MCF 10A (cell line): ENCODE results near the gene HLX. TPM values are rescaled to one million over a fixed set of nuclear protein-coding genes. Genes with fewer than 3 reads are reported as not detected.

Source experiments
- BruUV-seq: library from RNA; stranded (reverse); fragments of 400-500 nt; replicated peaks from 2 replicates; lab custom pipeline; 2021; lab: Mats Ljungman, UMichigan
- CTCF ChIA-PET: fragments of 300-600 bp; sonication (Branson Sonifier 250); formaldehyde crosslinking; extraction: SDS; loops from one replicate; lab custom pipeline; 2021; ENCODE audit warnings: antibody characterized with exemption, inconsistent platforms; lab: Yijun Ruan, JAX
- POLR2A ChIA-PET: fragments of 300-600, 350-650 bp; sonication (Branson Sonifier 250); formaldehyde crosslinking; extraction: SDS; loops from one replicate; lab custom pipeline; 2020; ENCODE audit warnings: antibody characterized with exemption, inconsistent platforms; lab: Yijun Ruan, JAX
- DNase-seq: peaks from one replicate; pipeline ENCODE4 v3.0.0-alpha.2; 2018; ENCODE audit not compliant: unreplicated experiment
- H3K27ac Mint-ChIP-seq: one replicate; pipeline ENCODE4 v1.8.0; 2022; ENCODE audit warnings: mild to moderate bottlenecking, low read depth, mixed read lengths; ENCODE audit not compliant: unreplicated experiment
- H3K27me3 Mint-ChIP-seq: one replicate; pipeline ENCODE4 v1.8.0; 2022; ENCODE audit warnings: mixed read lengths; ENCODE audit not compliant: insufficient read depth, unreplicated experiment
- H3K36me3 Mint-ChIP-seq: one replicate; pipeline ENCODE4 v1.8.0; 2022; ENCODE audit warnings: mild to moderate bottlenecking, moderate library complexity, mixed read lengths; ENCODE audit not compliant: insufficient read depth, unreplicated experiment
- H3K4me1 Mint-ChIP-seq: one replicate; pipeline ENCODE4 v1.8.0; 2022; ENCODE audit warnings: mixed read lengths; ENCODE audit not compliant: insufficient read depth, unreplicated experiment
- H3K4me3 Mint-ChIP-seq: one replicate; pipeline ENCODE4 v1.8.0; 2022; ENCODE audit warnings: mild to moderate bottlenecking, moderate library complexity, mixed read lengths; ENCODE audit not compliant: unreplicated experiment
- H3K9me3 Mint-ChIP-seq: one replicate; pipeline ENCODE4 v1.8.0; 2022; ENCODE audit warnings: mixed read lengths; ENCODE audit not compliant: unreplicated experiment
- intact Hi-C: fragments of 100-400 bp; cut with micrococcal nuclease; formaldehyde crosslinking; loops from 2 replicates; pipeline ENCODE4 v1.14.1; 2022
- total RNA-seq: library from RNA; stranded (reverse); gene quantifications from 2 replicates; pipeline ENCODE4 v1.2.3, GENCODE V29; 2022
- TF ChIP-seq, protein P1 (sequence below): fragments of 200-600 bp; IDR thresholded peaks from one replicate; pipeline ENCODE4 v1.8.0; 2022; ENCODE audit warnings: antibody characterized with exemption, mild to moderate bottlenecking; ENCODE audit not compliant: unreplicated experiment

Gene HLX
- total RNA-seq, 1 experiment from 2014 or later, result 2.3 TPM

DNA sequence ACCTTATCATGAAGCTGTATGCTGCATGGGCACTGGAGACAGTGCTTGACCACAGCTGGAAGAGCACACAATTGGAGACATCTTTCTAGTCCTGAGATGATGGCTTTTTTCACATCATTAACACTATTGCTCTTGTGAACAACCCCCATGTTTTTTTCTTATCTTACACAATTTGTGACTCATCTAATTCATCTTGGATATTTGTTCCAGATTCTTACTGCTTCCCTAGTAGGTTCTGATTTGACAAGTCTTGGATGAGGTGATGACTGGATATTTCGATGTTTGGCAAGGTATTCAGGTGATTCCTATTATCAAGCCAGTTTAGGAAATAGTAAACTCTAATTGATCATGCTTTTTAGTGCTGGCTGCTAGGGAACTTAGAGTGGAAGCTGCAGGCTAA is 23.7 kb downstream of the HLX start:
- H3K4me1 Mint-ChIP-seq, result peaks cover 28% of the 10 kb centered on the region
- TF ChIP-seq, protein P1, sequence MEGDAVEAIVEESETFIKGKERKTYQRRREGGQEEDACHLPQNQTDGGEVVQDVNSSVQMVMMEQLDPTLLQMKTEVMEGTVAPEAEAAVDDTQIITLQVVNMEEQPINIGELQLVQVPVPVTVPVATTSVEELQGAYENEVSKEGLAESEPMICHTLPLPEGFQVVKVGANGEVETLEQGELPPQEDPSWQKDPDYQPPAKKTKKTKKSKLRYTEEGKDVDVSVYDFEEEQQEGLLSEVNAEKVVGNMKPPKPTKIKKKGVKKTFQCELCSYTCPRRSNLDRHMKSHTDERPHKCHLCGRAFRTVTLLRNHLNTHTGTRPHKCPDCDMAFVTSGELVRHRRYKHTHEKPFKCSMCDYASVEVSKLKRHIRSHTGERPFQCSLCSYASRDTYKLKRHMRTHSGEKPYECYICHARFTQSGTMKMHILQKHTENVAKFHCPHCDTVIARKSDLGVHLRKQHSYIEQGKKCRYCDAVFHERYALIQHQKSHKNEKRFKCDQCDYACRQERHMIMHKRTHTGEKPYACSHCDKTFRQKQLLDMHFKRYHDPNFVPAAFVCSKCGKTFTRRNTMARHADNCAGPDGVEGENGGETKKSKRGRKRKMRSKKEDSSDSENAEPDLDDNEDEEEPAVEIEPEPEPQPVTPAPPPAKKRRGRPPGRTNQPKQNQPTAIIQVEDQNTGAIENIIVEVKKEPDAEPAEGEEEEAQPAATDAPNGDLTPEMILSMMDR, result no peak
- POLR2A ChIA-PET, result interaction anchor here (0.6 to 0.7 kb wide), 2 partner anchors 12 to 768 kb away, joined by 3 read pairs; no protein-coding TSS in a partner anchor
- peak; percentile 63 for DNase-seq
- no peaks in the 10 kb centered on the region for H3K9me3 Mint-ChIP-seq
- no peaks in the 10 kb centered on the region for H3K36me3 Mint-ChIP-seq
- H3K4me3 Mint-ChIP-seq, result no peak overlapping the region
- H3K27ac Mint-ChIP-seq, result no peak overlapping the region
- no peaks in the 10 kb centered on the region for H3K27me3 Mint-ChIP-seq
- intact Hi-C loops, result no loop called here
- no TSS peak for BruUV-seq
- CTCF ChIA-PET, result interaction anchor here (0.7 to 8.1 kb wide), 4 partner anchors 172 to 530 kb away, joined by 3 to 81 read pairs (median 3); no protein-coding TSS in a partner anchor

DNA sequence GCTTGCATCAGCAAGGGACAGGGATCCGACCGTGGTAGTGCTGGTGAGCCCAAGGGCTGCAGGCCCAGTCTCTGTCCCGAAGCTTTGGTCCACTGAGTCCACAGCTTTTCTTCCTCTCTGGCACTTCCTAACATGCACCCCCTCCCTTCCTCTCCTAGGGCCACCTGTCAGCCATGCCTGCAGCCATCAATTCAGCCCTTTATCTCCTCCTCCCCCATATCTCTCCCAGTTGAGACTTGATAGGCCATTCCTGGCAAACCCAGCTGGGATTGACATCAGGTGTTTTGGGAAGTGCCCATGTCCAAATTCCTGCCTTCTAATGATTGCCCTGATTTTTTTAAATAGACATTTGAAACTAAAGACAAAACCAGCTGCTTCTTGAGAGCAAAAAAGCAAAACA is 25.6 kb downstream of the HLX start:
- Mint-ChIP-seq H3K27me3 (no peaks in the 10 kb centered on the region), H3K27ac (no peak overlapping the region), H3K4me1 (peaks cover 28% of the 10 kb centered on the region), H3K9me3 (no peaks in the 10 kb centered on the region), H3K36me3 (no peaks in the 10 kb centered on the region), H3K4me3 (no peak overlapping the region)
- POLR2A ChIA-PET, result interaction anchor here (0.7 to 0.9 kb wide), 2 partner anchors 475 to 525 kb away, joined by 3 read pairs; no protein-coding TSS in a partner anchor
- BruUV-seq, result no TSS peak
- intact Hi-C loops, result no loop called here
- TF ChIP-seq, protein P1, result no peak
- CTCF ChIA-PET, result interaction anchor here (1.0 to 8.1 kb wide), 7 partner anchors 10 to 528 kb away, joined by 3 to 81 read pairs (median 7); partner anchors contain the start of gene HLX
- DNase-seq, result no peak

DNA sequence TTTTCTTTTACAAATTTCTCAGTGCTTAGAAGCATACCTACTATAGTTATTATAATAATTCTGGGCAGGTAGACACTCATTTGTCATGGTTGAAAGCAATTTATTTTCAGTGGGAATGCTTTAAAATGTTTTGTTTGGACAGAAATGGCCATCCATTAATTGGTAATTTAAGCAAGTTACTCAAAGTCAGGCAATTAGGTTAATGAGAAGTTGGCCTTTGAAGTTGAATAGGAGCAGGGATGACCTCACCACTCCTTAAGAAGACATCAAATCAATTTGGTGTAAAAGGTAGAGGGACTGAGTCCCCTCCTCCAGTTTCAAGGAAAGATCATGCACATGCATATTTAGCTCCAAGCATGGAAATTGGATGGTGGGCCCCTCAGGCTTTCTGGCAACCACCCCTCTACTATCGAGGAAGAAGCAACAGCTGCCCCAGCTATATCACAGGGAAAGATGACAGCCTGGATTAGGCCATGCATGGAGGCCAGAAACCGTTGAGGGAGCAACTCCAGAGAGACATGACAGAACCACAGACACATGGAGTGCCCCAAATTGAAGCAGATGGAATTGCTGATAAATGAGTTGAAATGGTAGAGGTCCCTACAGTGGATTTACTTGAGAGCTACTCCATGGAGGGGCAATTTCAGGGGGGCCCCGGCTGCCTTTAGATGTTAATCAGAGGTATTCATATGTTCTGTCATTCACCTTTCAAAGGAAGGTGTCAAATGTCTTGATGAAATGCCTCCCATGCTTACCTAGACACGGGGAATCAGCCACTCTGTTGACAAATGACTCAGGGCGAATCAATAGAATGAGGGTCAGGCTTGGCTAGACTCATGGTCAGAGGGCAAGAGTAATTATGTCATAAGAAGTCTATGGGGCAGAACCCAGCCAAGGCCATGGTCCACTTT is 26.7 kb downstream of the HLX start:
- POLR2A ChIA-PET, result interaction anchor here (0.7 to 1.0 kb wide), 5 partner anchors 37 to 523 kb away, joined by 3 read pairs; no protein-coding TSS in a partner anchor
- intact Hi-C loops, result loop anchor here (2.0 kb wide), 1 partner anchor 57 kb away; no protein-coding TSS in a partner anchor

More for the DNA sequence above, 26.7 kb downstream of the HLX start:
- peaks cover 28% of the 10 kb centered on the region for H3K4me1 Mint-ChIP-seq
- H3K9me3 Mint-ChIP-seq, result no peaks in the 10 kb centered on the region
- no peaks in the 10 kb centered on the region for H3K36me3 Mint-ChIP-seq
- TF ChIP-seq, protein P1, result no peak
- no peaks in the 10 kb centered on the region for H3K27me3 Mint-ChIP-seq
- CTCF ChIA-PET, result interaction anchor here (0.5 to 8.1 kb wide), 10 partner anchors 16 to 1390 kb away, joined by 3 to 81 read pairs (median 4); partner anchors contain the start of gene HLX
- no TSS peak for BruUV-seq
- no peak for DNase-seq
- peak overlapping the region; percentile 10 for H3K27ac Mint-ChIP-seq
- no peak overlapping the region for H3K4me3 Mint-ChIP-seq
